AG09309 (cell line): ENCODE measurements around the gene TIMM8A.

ENCODE experiments used
- DNase-seq: peaks from one replicate; pipeline ENCODE4 v3.0.0-alpha.2; 2010; ENCODE audit warnings: low read depth
- H3K4me3 ChIP-seq: 2 replicates; pipeline ENCODE4 v1.5.1; 2011; ENCODE audit warnings: mild to moderate bottlenecking, low read depth, low read length, moderate library complexity; ENCODE audit not compliant: control insufficient read depth
- TF ChIP-seq, protein P1 (sequence below): IDR thresholded peaks from 2 replicates; pipeline ENCODE4 v1.5.1; 2011; ENCODE audit warnings: mild to moderate bottlenecking, low read depth, low read length, inconsistent platforms; ENCODE audit not compliant: insufficient read depth, control insufficient read depth; ENCODE audit errors: missing control alignments

Gene TIMM8A

DNA sequence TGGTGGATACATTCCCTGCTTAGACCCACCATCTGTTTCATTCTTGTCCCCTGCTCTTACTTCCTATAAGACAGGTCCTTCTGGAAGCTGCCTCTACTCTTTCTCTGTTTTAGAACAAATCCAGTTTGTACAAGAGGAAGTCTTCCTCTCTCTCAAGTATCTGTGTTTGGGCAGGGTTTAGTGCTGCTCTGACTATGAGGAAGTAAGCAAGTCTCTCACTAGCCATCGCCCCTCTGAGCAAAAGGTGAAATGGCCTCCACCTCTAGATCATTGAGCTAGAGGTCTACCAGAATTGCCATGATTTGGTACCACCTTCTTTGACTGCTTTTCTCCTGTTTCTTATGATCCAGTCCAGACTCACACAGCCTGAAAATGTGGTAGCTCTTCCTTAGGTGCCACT, 29.0 kb upstream of the TIMM8A start:
- DNase-seq, result no peak
- TF ChIP-seq, protein P1, sequence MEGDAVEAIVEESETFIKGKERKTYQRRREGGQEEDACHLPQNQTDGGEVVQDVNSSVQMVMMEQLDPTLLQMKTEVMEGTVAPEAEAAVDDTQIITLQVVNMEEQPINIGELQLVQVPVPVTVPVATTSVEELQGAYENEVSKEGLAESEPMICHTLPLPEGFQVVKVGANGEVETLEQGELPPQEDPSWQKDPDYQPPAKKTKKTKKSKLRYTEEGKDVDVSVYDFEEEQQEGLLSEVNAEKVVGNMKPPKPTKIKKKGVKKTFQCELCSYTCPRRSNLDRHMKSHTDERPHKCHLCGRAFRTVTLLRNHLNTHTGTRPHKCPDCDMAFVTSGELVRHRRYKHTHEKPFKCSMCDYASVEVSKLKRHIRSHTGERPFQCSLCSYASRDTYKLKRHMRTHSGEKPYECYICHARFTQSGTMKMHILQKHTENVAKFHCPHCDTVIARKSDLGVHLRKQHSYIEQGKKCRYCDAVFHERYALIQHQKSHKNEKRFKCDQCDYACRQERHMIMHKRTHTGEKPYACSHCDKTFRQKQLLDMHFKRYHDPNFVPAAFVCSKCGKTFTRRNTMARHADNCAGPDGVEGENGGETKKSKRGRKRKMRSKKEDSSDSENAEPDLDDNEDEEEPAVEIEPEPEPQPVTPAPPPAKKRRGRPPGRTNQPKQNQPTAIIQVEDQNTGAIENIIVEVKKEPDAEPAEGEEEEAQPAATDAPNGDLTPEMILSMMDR, result no peak
- H3K4me3 ChIP-seq, result no peak overlapping the region

DNA sequence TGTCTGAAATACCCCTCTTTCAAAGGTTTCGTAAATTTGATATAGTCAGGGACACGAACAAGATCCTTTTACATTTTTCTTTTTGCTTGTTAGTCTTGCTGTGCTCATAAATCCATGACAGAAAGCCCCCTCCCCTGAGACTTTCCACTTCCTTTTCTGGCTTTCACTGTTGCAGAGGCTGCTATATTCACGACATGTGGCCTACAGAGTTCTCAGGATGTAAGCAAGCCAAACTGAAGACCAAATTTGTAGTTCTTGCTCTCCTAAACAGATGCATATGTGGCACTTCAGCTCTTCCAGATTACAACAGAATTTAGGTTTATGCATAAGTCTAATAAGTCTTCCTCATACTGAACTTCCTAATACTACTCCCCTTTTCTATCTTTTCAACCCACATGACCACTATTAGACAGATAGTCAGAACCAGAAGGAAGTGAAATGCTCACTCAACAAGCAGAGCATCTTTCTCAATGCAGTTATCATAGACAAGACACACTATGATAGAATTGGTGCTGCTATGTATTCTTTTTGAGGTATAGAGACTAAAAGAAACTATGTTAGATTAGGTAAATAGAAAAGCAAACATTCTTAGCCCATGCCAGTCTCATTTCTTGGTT, 22.5 kb upstream of the TIMM8A start:
- no peak for DNase-seq
- H3K4me3 ChIP-seq, result no peak overlapping the region
- TF ChIP-seq, protein P1, result no peak

DNA sequence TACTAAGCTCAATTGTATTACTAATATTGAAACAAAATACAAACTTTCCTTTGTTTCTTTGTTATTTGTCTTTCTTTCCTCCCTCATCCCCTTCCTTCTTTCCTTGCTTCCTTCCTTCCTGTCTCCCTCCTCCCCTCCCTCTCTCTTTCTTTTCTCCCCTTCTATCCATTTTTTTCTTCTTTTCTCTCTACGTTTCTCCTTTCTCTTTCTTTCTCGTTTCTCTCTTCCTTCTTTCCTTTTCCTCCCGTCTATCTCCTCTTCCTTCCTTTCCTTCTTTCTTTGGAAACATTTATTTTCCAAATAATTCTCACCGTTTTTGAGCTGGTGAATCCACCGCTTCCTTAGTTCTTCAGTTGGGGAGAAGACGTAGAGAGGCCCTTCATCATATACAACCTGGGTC, 21.1 kb upstream of the TIMM8A start:
- DNase-seq, result no peak
- TF ChIP-seq, protein P1, result no peak
- H3K4me3 ChIP-seq, result no peak overlapping the region

DNA sequence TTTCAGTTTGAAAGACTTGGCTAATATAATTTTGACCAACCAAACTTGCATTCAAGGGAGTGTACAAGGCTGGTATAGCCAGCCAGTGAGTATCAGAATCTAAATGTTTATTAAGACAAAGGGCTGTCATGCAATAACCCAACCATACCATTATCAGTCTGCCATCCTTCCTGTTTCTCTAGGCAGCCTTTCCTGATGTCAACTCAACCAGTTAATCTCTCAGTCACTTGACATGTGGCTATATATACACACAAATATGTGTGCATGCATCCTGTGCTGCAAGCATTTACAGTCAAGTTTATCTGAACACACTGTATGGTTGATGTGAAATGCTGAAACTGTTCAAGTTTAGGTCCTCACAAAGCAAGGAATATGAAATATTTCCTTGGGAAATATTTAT, 20.3 kb upstream of the TIMM8A start:
- no peak overlapping the region for H3K4me3 ChIP-seq
- TF ChIP-seq, protein P1, result no peak
- DNase-seq, result no peak

DNA sequence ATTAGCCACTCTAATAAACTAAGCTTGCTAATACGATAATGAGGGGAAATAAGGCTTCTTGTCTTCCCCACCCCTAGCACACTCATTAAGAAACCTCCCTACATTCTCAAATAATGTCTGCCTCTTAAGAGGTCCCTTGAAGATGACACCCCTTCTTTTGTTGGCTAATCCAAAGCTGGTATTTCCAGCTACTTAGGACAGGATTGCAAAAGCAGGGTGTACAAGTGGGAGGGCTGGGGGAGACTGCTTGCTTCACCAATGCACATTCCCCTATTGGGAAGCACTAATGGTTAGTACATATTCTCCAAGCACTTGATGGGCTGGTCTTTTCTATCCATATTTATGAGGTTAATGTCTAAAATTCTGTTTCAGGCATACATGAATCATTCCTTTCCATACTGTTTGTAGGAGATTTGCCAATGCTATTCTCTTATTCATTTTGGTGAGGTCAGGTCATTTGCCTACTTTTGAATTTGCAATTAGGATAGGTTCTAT, 16.8 kb upstream of the TIMM8A start:
- TF ChIP-seq, protein P1, result no peak
- no peak overlapping the region for H3K4me3 ChIP-seq
- DNase-seq, result no peak

DNA sequence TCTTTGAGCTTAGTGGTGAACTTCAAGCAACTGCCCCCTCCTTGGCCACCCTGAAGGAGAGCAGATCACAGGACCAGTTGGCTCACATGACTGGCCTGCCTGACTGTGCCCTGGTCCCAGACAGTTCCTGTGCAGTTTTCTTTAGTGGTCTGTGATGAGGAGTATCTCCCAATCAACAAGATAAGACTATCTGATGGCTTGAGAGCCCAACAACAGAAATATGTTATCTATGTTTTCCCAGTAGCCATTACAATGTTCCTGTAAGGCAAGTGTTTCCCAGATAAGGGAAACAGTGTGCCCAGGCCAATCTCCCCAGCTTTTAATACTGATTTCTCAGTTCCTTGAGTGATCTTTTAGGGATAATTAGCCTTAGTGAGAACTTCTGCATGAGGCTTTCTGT, 14.2 kb upstream of the TIMM8A start:
- TF ChIP-seq, protein P1, result no peak
- DNase-seq, result no peak
- no peak overlapping the region for H3K4me3 ChIP-seq

DNA sequence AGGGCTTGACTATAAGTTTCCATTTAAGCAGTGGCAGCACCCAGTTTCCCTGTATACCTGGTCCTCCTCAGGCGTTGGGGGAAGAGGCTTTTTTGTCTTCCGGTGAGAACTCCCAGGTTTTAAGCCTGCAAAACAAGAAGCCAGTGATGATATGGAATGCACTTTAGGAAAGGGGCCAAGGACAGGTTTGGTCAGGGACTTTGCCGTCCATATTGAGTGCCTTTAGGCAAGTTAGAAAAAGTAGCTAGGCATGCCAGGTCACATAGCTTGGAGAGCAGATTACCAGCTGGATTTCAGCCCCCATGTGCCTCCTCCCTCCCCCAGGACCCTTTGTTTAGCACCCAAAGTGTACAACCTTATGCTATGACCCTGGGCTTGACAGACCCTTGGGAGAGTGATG, 13.6 kb upstream of the TIMM8A start:
- no peak for DNase-seq
- TF ChIP-seq, protein P1, result no peak
- no peak overlapping the region for H3K4me3 ChIP-seq
